Endothelial cell of umbilical vein (primary cell): ENCODE measurements around the gene PHEX. TPM values are rescaled to one million over a fixed set of nuclear protein-coding genes. Genes with fewer than 3 reads are reported as not detected.

Source experiments
- BruUV-seq: library from RNA; stranded (reverse); fragments of 400-500 nt; replicated peaks from 2 replicates; lab custom pipeline; 2021; lab: Mats Ljungman, UMichigan
- CTCF ChIA-PET: fragments of 300-600, 350-600 bp; sonication (Branson Sonifier 250); formaldehyde crosslinking; loops from one replicate; lab custom pipeline; 2021; ENCODE audit warnings: antibody characterized with exemption, inconsistent platforms; lab: Charles Lee
- POLR2A ChIA-PET: fragments of 300-600, 350-600 bp; sonication (Branson Sonifier 250); formaldehyde crosslinking; loops from one replicate; lab custom pipeline; 2021; ENCODE audit warnings: antibody characterized with exemption, inconsistent platforms; lab: Charles Lee
- DNase-seq: peaks from one replicate; pipeline ENCODE4 v3.0.0-alpha.2; 2011; ENCODE audit warnings: low read depth, low spot score
- FAIRE-seq: peaks from 2 replicates; lab custom pipeline; 2011; peaks lifted over from hg19 to GRCh38; lab: Jason Lieb, UNC
- H2AFZ ChIP-seq: 2 replicates; pipeline ENCODE4 v1.6.0; 2012; ENCODE audit warnings: low read depth, low read length, control low read depth, inconsistent platforms
- H3K27ac ChIP-seq: 2 replicates; pipeline ENCODE4 v1.5.1; 2011; ENCODE audit warnings: low read depth, mild to moderate bottlenecking, control low read depth, low read length, moderate library complexity; ENCODE audit not compliant: insufficient read depth
- H3K27me3 ChIP-seq, 2 experiments: 2 replicates each; pipeline versions ENCODE4 v1.6.0 to v1.6.1; 2011; ENCODE audit warnings: low read length in 2 of 2, mixed read lengths in 1 of 2; ENCODE audit not compliant: control insufficient read depth in 2 of 2, insufficient read depth in 2 of 2
- H3K36me3 ChIP-seq, 2 experiments: 2 replicates in 1 of 2; 3 replicates in 1 of 2; pipeline ENCODE4 v1.5.1; 2011; ENCODE audit warnings: low read length in 2 of 2, mild to moderate bottlenecking in 1 of 2, moderate library complexity in 1 of 2; ENCODE audit not compliant: control insufficient read depth in 2 of 2, insufficient read depth in 2 of 2; ENCODE audit errors: extremely low read depth in 1 of 2
- H3K4me1 ChIP-seq: 3 replicates; pipeline ENCODE4 v1.5.1; 2011; ENCODE audit warnings: mild to moderate bottlenecking, low read length; ENCODE audit not compliant: control insufficient read depth, insufficient read depth; ENCODE audit errors: extremely low read depth
- H3K4me2 ChIP-seq: 2 replicates; pipeline ENCODE4 v1.6.1; 2011; ENCODE audit warnings: low read length, control low read depth, mixed read lengths; ENCODE audit not compliant: insufficient read depth
- H3K4me3 ChIP-seq, 3 experiments: fragments of 200-600 bp in 1 of 3; sonication (generic), shearing (Covaris generic) in 1 of 3; replicated peaks in 1 of 3; 2 replicates each; pipeline ENCODE4 v1.5.1; 2011 to 2016; ENCODE audit warnings: control low read depth in 3 of 3, low read length in 3 of 3, mild to moderate bottlenecking in 2 of 3, inconsistent platforms in 1 of 3, low read depth in 1 of 3, moderate library complexity in 1 of 3; ENCODE audit not compliant: insufficient read depth in 1 of 3
- H3K79me2 ChIP-seq: 2 replicates; pipeline ENCODE4 v1.6.0; 2012; ENCODE audit warnings: low read length, inconsistent platforms; ENCODE audit not compliant: control insufficient read depth, insufficient read depth
- H3K9ac ChIP-seq: replicated peaks from 2 replicates; pipeline ENCODE3; 2011; ENCODE audit warnings: low read length, control low read depth; ENCODE audit not compliant: insufficient read depth; ENCODE audit errors: extremely low read depth
- H3K9me1 ChIP-seq: replicated peaks from 3 replicates; pipeline ENCODE4 v1.6.0; 2011; ENCODE audit warnings: mild to moderate bottlenecking, low read length; ENCODE audit not compliant: control insufficient read depth, insufficient read depth; ENCODE audit errors: extremely low read depth
- H3K9me3 ChIP-seq: replicated peaks from 2 replicates; pipeline ENCODE4 v1.5.1; 2012; ENCODE audit warnings: low read length, inconsistent platforms; ENCODE audit not compliant: control insufficient read depth, insufficient read depth
- H4K20me1 ChIP-seq: replicated peaks from 2 replicates; pipeline ENCODE3; 2011; ENCODE audit warnings: mild to moderate bottlenecking, low read length; ENCODE audit not compliant: control insufficient read depth, insufficient read depth; ENCODE audit errors: extremely low read depth
- EZH2 ChIP-seq: IDR thresholded peaks from 2 replicates; pipeline ENCODE4 v1.6.1; 2012; ENCODE audit warnings: borderline replicate concordance, low read depth, mild to moderate bottlenecking, moderate library complexity, low read length, inconsistent platforms; ENCODE audit not compliant: severe bottlenecking
- FOS ChIP-seq: IDR thresholded peaks from 2 replicates; pipeline ENCODE4 v1.6.1; 2011; ENCODE audit warnings: mild to moderate bottlenecking, low read length, moderate library complexity, borderline replicate concordance; ENCODE audit not compliant: insufficient read depth
- GATA2 ChIP-seq: IDR thresholded peaks from 2 replicates; pipeline ENCODE4 v1.7.0; 2011; ENCODE audit warnings: low read depth, mild to moderate bottlenecking, moderate library complexity, mixed read lengths, low read length; ENCODE audit not compliant: insufficient read length, insufficient read depth
- JUN ChIP-seq: IDR thresholded peaks from 2 replicates; pipeline ENCODE4 v1.6.1; 2011; ENCODE audit warnings: borderline replicate concordance, low read depth; ENCODE audit not compliant: insufficient read length, insufficient read depth
- MYC ChIP-seq: IDR thresholded peaks from one replicate; pipeline ENCODE4 v1.6.1; 2011; ENCODE audit warnings: mild to moderate bottlenecking, low read depth, low read length
- POLR2A ChIP-seq: IDR thresholded peaks from 2 replicates; pipeline ENCODE4 v1.6.1; 2012; ENCODE audit warnings: low read depth, mild to moderate bottlenecking, control low read depth, low read length
- POLR2AphosphoS5 ChIP-seq: IDR thresholded peaks from 2 replicates; pipeline ENCODE4 v1.6.1; 2012; ENCODE audit warnings: low read depth, mild to moderate bottlenecking, control low read depth, low read length, moderate library complexity; ENCODE audit not compliant: insufficient read depth
- dilution Hi-C: fragments of 300-500 bp; cut with MboI; formaldehyde crosslinking; loops from one replicate; pipeline ENCODE4 v1.15.0; 2019; ENCODE audit warnings: low sequenced_read_pairs; ENCODE audit not compliant: extremely low pct_ligation_motif_present
- intact Hi-C: fragments of 100-400 bp; cut with micrococcal nuclease; formaldehyde crosslinking; loops from one replicate; pipeline ENCODE4 v1.10.0; 2022
- polyA plus RNA-seq, 4 experiments: library from polyadenylated mRNA; depleted of rRNA in 3 of 4; stranded (reverse) in 3 of 4; unstranded in 1 of 4; fragments of >200 nt; gene quantifications; 2 replicates each; pipeline versions ENCODE4 v1.2.1 to v1.2.3, GENCODE V29; 2011 to 2012; ENCODE audit warnings: missing spikeins in 1 of 4
- total RNA-seq: library from RNA; stranded (reverse); gene quantifications from 2 replicates; pipeline ENCODE4 v1.2.3, GENCODE V29; 2021
- TF ChIP-seq, protein P1 (sequence below), 2 donors: IDR thresholded peaks; 1 replicate in 1 of 2; 2 replicates in 1 of 2; pipeline ENCODE4 v1.5.1; 2011; ENCODE audit warnings: low read length in 2 of 2, mild to moderate bottlenecking in 2 of 2, moderate library complexity in 2 of 2, control low read depth in 1 of 2, inconsistent platforms in 1 of 2, low read depth in 1 of 2; ENCODE audit not compliant: insufficient read depth in 1 of 2; ENCODE audit errors: extremely low read depth in 1 of 2
- TF ChIP-seq, protein P2 (sequence below): IDR thresholded peaks from 2 replicates; pipeline ENCODE4 v1.6.1; 2011; ENCODE audit not compliant: insufficient read depth, insufficient read length

The PHEX gene
- total and polyA plus RNA-seq, 2 donors (not counting 3 experiments of a cell fraction or from before 2014, with no cell fraction given), result 0.07 to 0.44 TPM

DNA sequence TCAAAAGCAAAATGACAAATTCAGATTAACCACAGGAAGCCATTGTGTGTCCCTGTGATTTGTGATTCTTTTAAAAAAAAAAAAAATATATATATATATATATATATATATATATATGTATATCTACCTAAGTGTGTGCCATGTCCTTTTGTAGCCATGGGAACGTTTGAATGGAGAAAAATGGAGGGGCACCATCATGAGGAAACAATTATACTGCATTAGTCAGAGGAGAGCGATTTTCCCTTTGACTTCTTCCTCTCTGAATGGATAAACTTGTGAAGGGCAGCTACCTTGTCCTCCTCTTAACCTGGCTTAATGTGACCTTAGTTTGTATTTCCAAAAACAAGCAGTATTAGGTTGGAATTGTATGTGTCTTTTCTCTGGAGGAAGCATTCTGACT, 217.2 kb downstream of the PHEX start:
- no peaks in the 10 kb centered on the region for H3K9me1 ChIP-seq
- H3K79me2 ChIP-seq, result no peaks in the 10 kb centered on the region
- no peak overlapping the region for H2AFZ ChIP-seq
- CTCF ChIA-PET, result no interaction called here
- no peaks in the 10 kb centered on the region for H3K4me1 ChIP-seq
- FAIRE-seq, result no peak
- no peak overlapping the region for H3K4me3 ChIP-seq
- H3K27ac ChIP-seq, result no peak overlapping the region
- H3K27me3 ChIP-seq, result no peaks in the 10 kb centered on the region
- no peaks in the 10 kb centered on the region for H4K20me1 ChIP-seq
- dilution Hi-C loops (no loop called here), intact Hi-C loops (no loop called here)
- H3K36me3 ChIP-seq, result no peaks in the 10 kb centered on the region
- POLR2A ChIA-PET, result no interaction called here
- TF ChIP-seq POLR2AphosphoS5 (no peak), JUN (no peak), EZH2 (no peak), MYC (no peak), FOS (no peak), POLR2A (no peak), GATA2 (no peak)
- TF ChIP-seq, protein P1, sequence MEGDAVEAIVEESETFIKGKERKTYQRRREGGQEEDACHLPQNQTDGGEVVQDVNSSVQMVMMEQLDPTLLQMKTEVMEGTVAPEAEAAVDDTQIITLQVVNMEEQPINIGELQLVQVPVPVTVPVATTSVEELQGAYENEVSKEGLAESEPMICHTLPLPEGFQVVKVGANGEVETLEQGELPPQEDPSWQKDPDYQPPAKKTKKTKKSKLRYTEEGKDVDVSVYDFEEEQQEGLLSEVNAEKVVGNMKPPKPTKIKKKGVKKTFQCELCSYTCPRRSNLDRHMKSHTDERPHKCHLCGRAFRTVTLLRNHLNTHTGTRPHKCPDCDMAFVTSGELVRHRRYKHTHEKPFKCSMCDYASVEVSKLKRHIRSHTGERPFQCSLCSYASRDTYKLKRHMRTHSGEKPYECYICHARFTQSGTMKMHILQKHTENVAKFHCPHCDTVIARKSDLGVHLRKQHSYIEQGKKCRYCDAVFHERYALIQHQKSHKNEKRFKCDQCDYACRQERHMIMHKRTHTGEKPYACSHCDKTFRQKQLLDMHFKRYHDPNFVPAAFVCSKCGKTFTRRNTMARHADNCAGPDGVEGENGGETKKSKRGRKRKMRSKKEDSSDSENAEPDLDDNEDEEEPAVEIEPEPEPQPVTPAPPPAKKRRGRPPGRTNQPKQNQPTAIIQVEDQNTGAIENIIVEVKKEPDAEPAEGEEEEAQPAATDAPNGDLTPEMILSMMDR (IDR thresholded peaks at IDR 0.05; ENCODE audit: extremely low read depth in 1 of 2, insufficient read depth in 1 of 2, low read depth in 1 of 2, low read length in 2 of 2), result no peak
- TF ChIP-seq, protein P2, sequence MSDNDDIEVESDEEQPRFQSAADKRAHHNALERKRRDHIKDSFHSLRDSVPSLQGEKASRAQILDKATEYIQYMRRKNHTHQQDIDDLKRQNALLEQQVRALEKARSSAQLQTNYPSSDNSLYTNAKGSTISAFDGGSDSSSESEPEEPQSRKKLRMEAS, result no peak
- no TSS peak for BruUV-seq
- no peak overlapping the region for H3K4me2 ChIP-seq
- no peak overlapping the region for H3K9ac ChIP-seq
- H3K9me3 ChIP-seq, result no peaks in the 10 kb centered on the region
- DNase-seq, result no peak
